GM12878 (cell line): ENCODE data around the gene PPP1R15A. TPM values are rescaled to one million over a fixed set of nuclear protein-coding genes. Genes with fewer than 3 reads are reported as not detected.

Experiments
- ATAC-seq: fragments of 200-7000 bp; cut with Tn5 transposase; 3 replicates; pipeline ENCODE4 v1.9.1; 2020; ENCODE audit warnings: mild to moderate bottlenecking, moderate library complexity
- BruUV-seq: library from RNA; stranded (reverse); fragments of 400-500 nt; replicated peaks from 2 replicates; lab custom pipeline; 2021; lab: Mats Ljungman, UMichigan
- CTCF ChIA-PET: fragments of 300-600 bp; sonication (Branson Sonifier 250); formaldehyde crosslinking; extraction: SDS; loops from one replicate; lab custom pipeline; 2021; ENCODE audit warnings: inconsistent platforms; lab: Yijun Ruan, JAX
- POLR2A ChIA-PET: fragments of 350-600 bp; formaldehyde crosslinking; extraction: SDS; loops from one replicate; lab custom pipeline; 2021; ENCODE audit warnings: inconsistent platforms; lab: Charles Lee
- RAD21 ChIA-PET: fragments of 300-600 bp; sonication (Branson Sonifier 250); formaldehyde crosslinking; loops from one replicate; lab custom pipeline; 2023; ENCODE audit warnings: antibody characterized with exemption; ENCODE audit not compliant: unreplicated experiment; lab: Charles Lee
- SMC1A ChIA-PET: fragments of 300-600 bp; sonication (Branson Sonifier 250); formaldehyde crosslinking; loops from one replicate; lab custom pipeline; 2023; ENCODE audit not compliant: unreplicated experiment, uncharacterized antibody; lab: Charles Lee
- DNase-seq: peaks from one replicate; pipeline ENCODE4 v3.0.0-alpha.2; 2011; ENCODE audit warnings: low read depth, low spot score
- FAIRE-seq: peaks from 3 replicates; lab custom pipeline; 2011; peaks lifted over from hg19 to GRCh38; lab: Jason Lieb, UNC
- H2AFZ ChIP-seq: 2 replicates; pipeline ENCODE4 v1.6.0; 2011; ENCODE audit warnings: low read depth, low read length, control low read depth; ENCODE audit not compliant: control insufficient read depth
- H3K27ac ChIP-seq: 2 replicates; pipeline ENCODE4 v1.5.1; 2011; ENCODE audit warnings: control low read depth; ENCODE audit not compliant: control insufficient read depth, insufficient read depth
- H3K27me3 ChIP-seq, 2 experiments: replicated peaks in 1 of 2; 2 replicates each; pipeline versions ENCODE4 v1.6.0 to v1.6.1; 2011; ENCODE audit warnings: low read length in 1 of 2; ENCODE audit not compliant: control insufficient read depth in 2 of 2, insufficient read depth in 2 of 2
- H3K36me3 ChIP-seq, 2 experiments: 2 replicates each; pipeline ENCODE4 v1.5.1; 2011; ENCODE audit warnings: low read length in 1 of 2; ENCODE audit not compliant: control insufficient read depth in 2 of 2, insufficient read depth in 2 of 2
- H3K4me1 ChIP-seq: 2 replicates; pipeline ENCODE4 v1.6.1; 2011; ENCODE audit warnings: mild to moderate bottlenecking, low read length, moderate library complexity, mixed read lengths; ENCODE audit not compliant: control insufficient read depth, insufficient read depth
- H3K4me2 ChIP-seq: 2 replicates; pipeline ENCODE4 v1.6.0; 2011; ENCODE audit warnings: control low read depth; ENCODE audit not compliant: control insufficient read depth, insufficient read depth
- H3K4me3 ChIP-seq: fragments of 200-600 bp; sonication (generic); 2 replicates; pipeline ENCODE4 v1.5.1; 2016
- H3K79me2 ChIP-seq: 2 replicates; pipeline ENCODE4 v1.6.0; 2011; ENCODE audit warnings: low read length; ENCODE audit not compliant: control insufficient read depth, insufficient read depth
- H3K9ac ChIP-seq: 2 replicates; pipeline ENCODE4 v1.8.0; 2011; ENCODE audit warnings: low read length, control low read depth, mixed read lengths; ENCODE audit not compliant: control insufficient read depth, insufficient read depth
- H3K9me3 ChIP-seq: replicated peaks from 3 replicates; pipeline ENCODE4 v1.5.1; 2011; ENCODE audit warnings: mild to moderate bottlenecking, low read length; ENCODE audit not compliant: control insufficient read depth, insufficient read depth
- H4K20me1 ChIP-seq: 2 replicates; pipeline ENCODE4 v1.6.0; 2011; ENCODE audit not compliant: control insufficient read depth, insufficient read depth
- ASH2L ChIP-seq: fragments of 300-600, 200-600 bp; sonication (generic); IDR thresholded peaks from 2 replicates; pipeline ENCODE4 v1.6.1; 2017; ENCODE audit warnings: low read depth, mild to moderate bottlenecking, borderline replicate concordance
- CBFB ChIP-seq: IDR thresholded peaks from 2 replicates; pipeline ENCODE4 v1.6.1; 2016; ENCODE audit warnings: antibody characterized with exemption, low read depth
- CBX5 ChIP-seq: sonication (generic); IDR thresholded peaks from 2 replicates; pipeline ENCODE4 v1.6.1; 2016; ENCODE audit warnings: low read depth, moderate library complexity, mild to moderate bottlenecking, inconsistent platforms
- CEBPZ ChIP-seq: fragments of 150-350 bp; IDR thresholded peaks from 2 replicates; pipeline ENCODE4 v1.6.1; 2016; ENCODE audit warnings: low read depth, low read length
- FOS ChIP-seq: IDR thresholded peaks from 3 replicates; pipeline ENCODE4 v1.6.1; 2011; ENCODE audit warnings: borderline replicate concordance; ENCODE audit not compliant: insufficient read length; ENCODE audit errors: extremely low read depth
- GATAD2B ChIP-seq: fragments of 450-650 bp; conservative IDR thresholded peaks from 2 replicates; pipeline ENCODE4 v1.6.1; 2017; ENCODE audit warnings: low read depth, mild to moderate bottlenecking, moderate library complexity
- MEF2B ChIP-seq: fragments of 450-650 bp; IDR thresholded peaks from 2 replicates; pipeline ENCODE4 v1.6.1; 2018; ENCODE audit warnings: mild to moderate bottlenecking, moderate library complexity; ENCODE audit not compliant: partially characterized antibody, poor library complexity, severe bottlenecking
- SIX5 ChIP-seq: IDR thresholded peaks from 2 replicates; pipeline ENCODE4 v1.6.1; 2011; ENCODE audit warnings: mild to moderate bottlenecking, low read depth, low read length, moderate library complexity; ENCODE audit not compliant: severe bottlenecking
- SKIL ChIP-seq: fragments of 450-650 bp; IDR thresholded peaks from 2 replicates; pipeline ENCODE4 v1.6.1; 2017; ENCODE audit warnings: mild to moderate bottlenecking, low read depth, inconsistent platforms; ENCODE audit not compliant: poor library complexity, severe bottlenecking
- SMC3 ChIP-seq: IDR thresholded peaks from 2 replicates; pipeline ENCODE4 v1.6.1; 2011; ENCODE audit warnings: low read length, improper control_type of control experiment, borderline replicate concordance
- USF1 ChIP-seq: IDR thresholded peaks from 2 replicates; pipeline ENCODE4 v1.6.1; 2011; ENCODE audit warnings: borderline replicate concordance, low read depth, mild to moderate bottlenecking, moderate library complexity, mixed read lengths, low read length; ENCODE audit not compliant: insufficient read depth; ENCODE audit errors: extremely low read length
- YBX1 ChIP-seq: fragments of 450-650 bp; IDR thresholded peaks from 2 replicates; pipeline ENCODE4 v1.6.1; 2016; ENCODE audit warnings: antibody characterized with exemption
- ZNF592 ChIP-seq: fragments of 450-650 bp; IDR thresholded peaks from 2 replicates; pipeline ENCODE4 v1.6.1; 2017; ENCODE audit warnings: mild to moderate bottlenecking, moderate library complexity
- ZNF622 ChIP-seq: fragments of 450-650 bp; IDR thresholded peaks from 2 replicates; pipeline ENCODE4 v1.6.1; 2017; ENCODE audit warnings: mild to moderate bottlenecking, inconsistent platforms
- WGBS: methylation state at CpG from one replicate; pipeline ENCODE4 v1.1.6; 2016; ENCODE audit warnings: low lambda C conversion rate; ENCODE audit not compliant: insufficient replicate concordance, insufficient coverage; ENCODE audit errors: missing lambda C conversion rate; 5-methylcytosine and 5-hydroxymethylcytosine counted together
- in situ Hi-C: fragments of 300-500 bp; cut with MboI; formaldehyde crosslinking; loops from 9 replicates; pipeline ENCODE4 v1.14.3; 2018; ENCODE audit warnings: mixed read lengths
- intact Hi-C: fragments of 100-400 bp; cut with micrococcal nuclease; formaldehyde crosslinking; loops from one replicate; pipeline ENCODE4 v1.14.2; 2022; ENCODE audit not compliant: unreplicated experiment
- polyA plus RNA-seq, 11 experiments: library from polyadenylated mRNA; depleted of rRNA in 4 of 11; unstranded in 6 of 11; stranded (reverse) in 5 of 11; fragments of >200 nt; fragmentation: Nextera tagmentation in 4 of 11; fragmentation: Illumina TruSeq in 1 of 11; extraction: Ambion mirVana in 4 of 11; extraction: Trizol in 1 of 11; gene quantifications; 1 replicate in 1 of 11; 2 replicates in 10 of 11; pipeline versions ENCODE4 v1.2.1 to v1.2.3, GENCODE V29; 2011 to 2016; ENCODE audit warnings: inconsistent platforms in 2 of 11, missing spikeins in 2 of 11, low read depth in 1 of 11
- total RNA-seq, 4 experiments: library from RNA; depleted of rRNA in 3 of 4; stranded (reverse); fragments of >200 nt in 3 of 4; fragmentation: Illumina TruSeq in 1 of 4; extraction: Trizol in 1 of 4; gene quantifications; 2 replicates each; pipeline versions ENCODE4 v1.2.1 to v1.2.3, GENCODE V29; 2013 to 2021

PPP1R15A gene
- total and polyA plus RNA-seq, 10 of the 15 experiments (the other 5 are each of a cell fraction or from before 2014, with no cell fraction given), result 0.68 to 50.8 (median 27.7) TPM

- no peak for ATAC-seq
- RAD21 ChIA-PET, result no interaction called here
- SMC1A ChIA-PET, result no interaction called here
- intact Hi-C loops (no loop called here), in situ Hi-C loops (no loop called here)
- no peaks in the 10 kb centered on the region for H3K4me1 ChIP-seq
- no peaks in the 10 kb centered on the region for H3K79me2 ChIP-seq
- CTCF ChIA-PET, result interaction anchor here (1.1 to 3.1 kb wide), 5 partner anchors 10 to 114 kb away, joined by 4 to 10 read pairs (median 5); no protein-coding TSS in a partner anchor
- no peak overlapping the region for H3K9ac ChIP-seq
- no peak overlapping the region for H3K27ac ChIP-seq
- POLR2A ChIA-PET, result interaction anchor here (0.6 kb wide), 1 partner anchor 50 kb away, joined by 5 read pairs; no protein-coding TSS in a partner anchor
- FAIRE-seq, result no peak
- H3K4me3 ChIP-seq, result no peak overlapping the region
- no peaks in the 10 kb centered on the region for H3K27me3 ChIP-seq
- WGBS, result 79% methylated on average over 6 of the region's 6 CpGs
- BruUV-seq, result no TSS peak
- no peaks in the 10 kb centered on the region for H3K9me3 ChIP-seq
- no peak for DNase-seq
- H4K20me1 ChIP-seq, result no peaks in the 10 kb centered on the region
- no peak overlapping the region for H3K4me2 ChIP-seq
- H3K36me3 ChIP-seq, result no peaks in the 10 kb centered on the region
- H2AFZ ChIP-seq, result no peak overlapping the region
- TF ChIP-seq YBX1 (no peak), SIX5 (no peak), ZNF592 (no peak), ZNF622 (no peak), FOS (no peak), CBX5 (no peak), USF1 (no peak), SMC3 (no peak), MEF2B (no peak), CEBPZ (no peak), SKIL (no peak), CBFB (no peak), GATAD2B (no peak), ASH2L (no peak)
Measured at GRCh38 chr19:48856921-48857320, 15.3 kb upstream of the PPP1R15A start.
